Measurements from ENCODE around the gene ZNF576. TPM values are rescaled to one million over a fixed set of nuclear protein-coding genes. Genes with fewer than 3 reads are reported as not detected.

ZNF576 gene
- total RNA-seq, 1 donor from 2014 or later: 9.5 TPM

DNA sequence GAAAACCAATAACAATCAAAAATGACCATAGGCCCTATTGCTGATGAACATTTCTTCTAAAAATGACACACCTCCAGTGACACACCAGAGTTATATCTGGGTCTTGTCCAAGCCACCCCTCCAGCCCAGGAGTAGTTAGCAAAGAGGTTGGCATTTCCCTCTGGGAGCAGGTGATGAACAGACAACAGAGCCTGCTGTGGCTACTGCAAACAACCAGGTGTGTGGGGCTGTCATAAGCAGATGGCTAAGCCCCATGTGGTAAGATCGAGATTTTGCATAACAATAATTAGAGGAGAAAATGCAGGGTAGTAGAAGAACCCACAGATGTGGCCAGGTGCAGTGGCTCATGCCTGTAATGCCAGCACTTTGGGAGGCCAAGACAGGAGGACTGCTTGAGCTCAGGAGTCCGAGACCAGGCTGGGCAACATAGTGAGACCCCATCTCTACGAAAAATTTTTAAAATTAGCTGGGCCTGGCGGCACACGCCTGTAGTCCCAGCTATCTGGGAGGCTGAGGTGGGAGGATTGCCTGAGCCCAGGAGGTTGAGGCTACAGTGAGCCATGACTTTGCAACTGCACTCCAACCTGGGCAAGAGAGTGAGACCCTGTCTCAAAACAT, 26.1 kb upstream of the ZNF576 start:
- no peak for FAIRE-seq
- TF ChIP-seq, protein P1, sequence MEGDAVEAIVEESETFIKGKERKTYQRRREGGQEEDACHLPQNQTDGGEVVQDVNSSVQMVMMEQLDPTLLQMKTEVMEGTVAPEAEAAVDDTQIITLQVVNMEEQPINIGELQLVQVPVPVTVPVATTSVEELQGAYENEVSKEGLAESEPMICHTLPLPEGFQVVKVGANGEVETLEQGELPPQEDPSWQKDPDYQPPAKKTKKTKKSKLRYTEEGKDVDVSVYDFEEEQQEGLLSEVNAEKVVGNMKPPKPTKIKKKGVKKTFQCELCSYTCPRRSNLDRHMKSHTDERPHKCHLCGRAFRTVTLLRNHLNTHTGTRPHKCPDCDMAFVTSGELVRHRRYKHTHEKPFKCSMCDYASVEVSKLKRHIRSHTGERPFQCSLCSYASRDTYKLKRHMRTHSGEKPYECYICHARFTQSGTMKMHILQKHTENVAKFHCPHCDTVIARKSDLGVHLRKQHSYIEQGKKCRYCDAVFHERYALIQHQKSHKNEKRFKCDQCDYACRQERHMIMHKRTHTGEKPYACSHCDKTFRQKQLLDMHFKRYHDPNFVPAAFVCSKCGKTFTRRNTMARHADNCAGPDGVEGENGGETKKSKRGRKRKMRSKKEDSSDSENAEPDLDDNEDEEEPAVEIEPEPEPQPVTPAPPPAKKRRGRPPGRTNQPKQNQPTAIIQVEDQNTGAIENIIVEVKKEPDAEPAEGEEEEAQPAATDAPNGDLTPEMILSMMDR (IDR thresholded peaks at IDR 0.05; ENCODE audit: insufficient read depth, low read length, severe bottlenecking): no peak
- peaks cover 1% of the 10 kb centered on the region for H3K36me3 ChIP-seq (ENCODE audit: control insufficient read depth, insufficient read depth, low read length)
- DNase-seq (ENCODE audit: low read depth): peak; percentile 80
- no peak overlapping the region for H3K4me3 ChIP-seq (ENCODE audit: low read depth, low read length)
- H3K27me3 ChIP-seq (ENCODE audit: control insufficient read depth, insufficient read depth, low read length): no peaks in the 10 kb centered on the region

DNA sequence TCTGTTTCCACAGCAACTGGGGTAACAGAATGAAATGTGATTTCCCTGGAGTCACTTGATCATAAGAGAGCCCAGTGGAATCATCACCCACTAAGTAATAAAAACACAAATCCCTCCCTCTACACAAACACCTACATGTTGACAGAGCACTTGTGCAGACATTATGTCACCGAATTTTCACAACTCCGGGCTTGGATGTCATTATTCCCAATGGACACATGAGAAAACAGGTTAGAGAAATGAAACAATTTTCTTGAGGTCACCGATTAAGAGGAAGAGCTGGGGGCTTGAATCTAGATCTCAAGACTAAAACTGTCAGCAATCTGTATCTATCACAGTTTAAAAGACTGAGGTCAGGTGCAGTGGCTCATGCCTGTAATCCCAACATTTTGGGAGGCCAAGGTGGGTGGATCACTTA, 24.2 kb upstream of the ZNF576 start:
- Histone ChIP-seq H3K27me3 (ENCODE audit: control insufficient read depth, insufficient read depth, low read length) (no peaks in the 10 kb centered on the region), H3K4me3 (ENCODE audit: low read depth, low read length) (no peak overlapping the region), H3K36me3 (ENCODE audit: control insufficient read depth, insufficient read depth, low read length) (peaks cover 1% of the 10 kb centered on the region)
- no peak for DNase-seq (ENCODE audit: low read depth)
- FAIRE-seq: no peak
- TF ChIP-seq, protein P1 (IDR thresholded peaks at IDR 0.05; ENCODE audit: insufficient read depth, low read length, severe bottlenecking): no peak

GRCh38 chr19:43574424-43575155, 21.8 kb upstream of the ZNF576 start:
- DNase-seq (ENCODE audit: low read depth) (no peak), FAIRE-seq (no peak)
- peaks cover 1% of the 10 kb centered on the region for H3K36me3 ChIP-seq (ENCODE audit: control insufficient read depth, insufficient read depth, low read length)
- TF ChIP-seq, protein P1 (IDR thresholded peaks at IDR 0.05; ENCODE audit: insufficient read depth, low read length, severe bottlenecking): no peak
- no peaks in the 10 kb centered on the region for H3K27me3 ChIP-seq (ENCODE audit: control insufficient read depth, insufficient read depth, low read length)
- H3K4me3 ChIP-seq (ENCODE audit: low read depth, low read length): peak overlapping the region; percentile 91

DNA sequence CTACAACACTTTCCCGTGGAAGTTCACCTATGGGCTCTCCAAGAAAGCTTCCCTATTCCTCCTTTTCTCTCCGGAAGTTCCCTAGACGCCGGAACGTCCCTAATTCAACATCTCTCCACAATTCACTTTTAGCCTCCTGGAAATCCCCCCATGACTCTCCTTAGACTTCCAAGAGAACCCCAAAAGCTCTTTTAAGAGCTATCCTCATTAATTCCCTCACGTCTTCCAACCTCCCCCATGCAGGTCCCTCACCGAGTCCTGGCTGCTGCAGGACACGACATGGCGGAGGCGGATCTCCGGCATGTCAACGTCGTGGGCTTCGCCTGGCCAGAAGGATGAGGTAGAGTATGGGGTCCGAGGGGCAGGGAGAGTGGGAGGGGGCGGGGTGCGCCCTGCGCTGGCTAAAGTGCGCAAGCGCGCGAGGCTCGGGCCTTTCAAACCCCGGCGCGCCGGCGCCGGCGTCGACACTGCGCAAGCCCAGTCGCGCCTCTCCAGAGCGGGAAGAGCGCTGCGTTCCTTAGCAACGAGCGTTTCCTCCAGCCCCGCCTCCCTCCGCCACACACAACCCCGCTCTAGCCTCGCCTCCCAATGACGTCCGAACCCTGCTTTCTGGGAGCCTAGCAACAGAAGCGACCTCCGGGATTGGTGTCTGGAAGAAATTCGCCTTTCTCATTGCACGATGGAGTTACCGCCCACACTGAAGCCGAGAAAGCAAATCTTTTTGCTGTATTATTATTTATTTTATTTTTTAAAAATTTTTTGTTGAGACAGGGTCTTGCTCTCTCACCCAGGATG, 21.0 kb upstream of the ZNF576 start, which contains the start of the genes PINLYP and XRCC1:
Gene PINLYP, plus strand, starts transcription at position 646 of the 795 bp plus-strand sequence. CDS start 1,391 bp downstream, outside the sequence.
Gene XRCC1, minus strand, starts transcription at position 372 of the 795 bp plus-strand sequence. Its CDS starts 69 bp downstream, at position 303.
- H3K4me3 ChIP-seq (ENCODE audit: low read depth, low read length): peak within 1 kb of the TSS; percentile 91
- peaks cover 1% of the 10 kb centered on the region for H3K36me3 ChIP-seq (ENCODE audit: control insufficient read depth, insufficient read depth, low read length)
- H3K27me3 ChIP-seq (ENCODE audit: control insufficient read depth, insufficient read depth, low read length): no peaks in the 10 kb centered on the region
- TF ChIP-seq, protein P1 (IDR thresholded peaks at IDR 0.05; ENCODE audit: insufficient read depth, low read length, severe bottlenecking): no peak
- peak; percentile 96 for DNase-seq (ENCODE audit: low read depth)
- FAIRE-seq: no peak

DNA sequence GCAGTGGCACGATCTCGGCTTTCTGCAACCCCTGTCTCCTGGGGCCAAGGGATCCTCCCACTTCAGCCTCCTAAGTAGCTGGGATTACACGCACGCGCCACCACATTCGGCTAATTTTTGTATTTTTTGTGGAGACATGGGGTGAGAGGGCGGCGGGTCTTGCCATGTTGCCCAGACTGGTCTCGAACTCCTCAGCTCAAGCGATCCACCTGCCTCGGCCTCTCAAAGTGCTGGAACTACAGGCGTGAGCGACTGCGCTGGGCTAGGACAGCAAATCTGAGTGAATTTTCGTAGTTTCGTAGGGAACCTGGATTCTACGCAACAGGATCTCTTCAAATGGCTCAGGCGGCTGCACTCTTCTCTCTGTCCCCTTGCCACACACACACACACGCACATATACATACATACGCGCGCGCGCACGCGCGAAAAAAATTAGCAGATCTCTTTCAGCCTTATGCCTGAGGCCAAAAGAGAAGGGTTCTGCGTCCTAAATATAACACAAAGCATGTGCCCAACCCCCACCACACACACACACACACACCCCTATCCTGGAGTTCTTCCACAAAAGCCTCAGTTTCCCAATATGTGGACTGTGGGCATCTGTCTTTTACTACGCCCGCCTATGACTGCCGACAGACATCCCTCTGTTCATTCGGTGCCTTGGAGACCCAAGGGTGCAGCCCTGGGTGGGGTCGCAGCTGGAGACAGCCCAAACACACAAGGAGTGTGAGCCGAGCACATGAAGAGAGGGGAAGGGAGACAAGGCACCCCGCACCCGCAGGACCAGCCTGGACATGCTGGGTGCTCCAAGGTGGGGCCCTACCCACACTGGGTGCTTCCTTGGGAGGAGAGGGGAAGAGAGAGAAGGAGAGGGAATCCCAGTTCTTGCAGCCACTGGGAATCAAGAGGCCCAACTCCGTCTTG, 20.2 kb upstream of the ZNF576 start:
- peak overlapping the region; percentile 24 for H3K4me3 ChIP-seq (ENCODE audit: low read depth, low read length)
- H3K36me3 ChIP-seq (ENCODE audit: control insufficient read depth, insufficient read depth, low read length): peaks cover 1% of the 10 kb centered on the region
- H3K27me3 ChIP-seq (ENCODE audit: control insufficient read depth, insufficient read depth, low read length): no peaks in the 10 kb centered on the region
- peak; percentile 18 for DNase-seq (ENCODE audit: low read depth)
- TF ChIP-seq, protein P1 (IDR thresholded peaks at IDR 0.05; ENCODE audit: insufficient read depth, low read length, severe bottlenecking): no peak
- no peak for FAIRE-seq
